Neural cell (in vitro differentiated cells): ENCODE data around the gene TMEM132C.

Experiments
- CTCF ChIP-seq: fragments of 450-650 bp; IDR thresholded peaks from 2 replicates; pipeline ENCODE4 v1.5.1; 2014; ENCODE audit warnings: antibody characterized with exemption, mild to moderate bottlenecking, moderate library complexity; ENCODE audit not compliant: poor library complexity, severe bottlenecking
- EP300 ChIP-seq: fragments of 450-650 bp; conservative IDR thresholded peaks from 2 replicates; pipeline ENCODE4 v1.6.1; 2014; ENCODE audit warnings: antibody characterized with exemption, mild to moderate bottlenecking, moderate library complexity; ENCODE audit not compliant: poor library complexity, severe bottlenecking
- RAD21 ChIP-seq: fragments of 450-650 bp; conservative IDR thresholded peaks from 2 replicates; pipeline ENCODE4 v1.6.1; 2014; ENCODE audit warnings: antibody characterized with exemption, mild to moderate bottlenecking, moderate library complexity
- SMC3 ChIP-seq: fragments of 450-650 bp; conservative IDR thresholded peaks from 2 replicates; pipeline ENCODE4 v1.6.1; 2014; ENCODE audit warnings: antibody characterized with exemption, mild to moderate bottlenecking, moderate library complexity; ENCODE audit not compliant: poor library complexity
- TAF1 ChIP-seq: IDR thresholded peaks from 2 replicates; pipeline ENCODE4 v1.6.1; 2012; ENCODE audit warnings: low read depth

GRCh38 chr12:128571906-128572810, 305.2 kb downstream of the TMEM132C start:
- TF ChIP-seq CTCF = no peak
- TF ChIP-seq RAD21 = no peak
- TF ChIP-seq EP300 = no peak
- TF ChIP-seq SMC3 = no peak
- TF ChIP-seq TAF1 = no peak
